GM23338 (cell line): ENCODE results near the gene AP1M2. TPM values are rescaled to one million over a fixed set of nuclear protein-coding genes. Genes with fewer than 3 reads are reported as not detected.
A peak's percentile ranks its signal among the peaks of the same experiment; 100 is the strongest.

ENCODE experiments used
- ATAC-seq: fragments of 200-7000 bp; cut with Tn5 transposase; 3 replicates; pipeline ENCODE4 v1.9.1; 2020
- DNase-seq: peaks from one replicate; pipeline ENCODE4 v3.0.0-alpha.2; 2015; ENCODE audit warnings: low spot score
- H2AFZ ChIP-seq: fragments of 200-600 bp; sonication (generic); 2 replicates; pipeline ENCODE4 v1.8.0; 2016; ENCODE audit warnings: antibody characterized with exemption, mild to moderate bottlenecking, moderate library complexity
- H3F3A ChIP-seq: fragments of 200-600 bp; sonication (generic); replicated peaks from 2 replicates; pipeline ENCODE4 v1.8.0; 2017; ENCODE audit warnings: antibody characterized with exemption, mixed run types, low read depth
- H3K27ac ChIP-seq: fragments of 200-600 bp; sonication (generic); 2 replicates; pipeline ENCODE4 v1.6.1; 2016; ENCODE audit warnings: low read depth
- H3K27me3 ChIP-seq: fragments of 200-600 bp; sonication (generic); 2 replicates; pipeline ENCODE4 v1.8.0; 2016; ENCODE audit warnings: mild to moderate bottlenecking, mixed run types, moderate library complexity; ENCODE audit not compliant: insufficient read depth
- H3K36me3 ChIP-seq: fragments of 200-600 bp; sonication (generic); 2 replicates; pipeline ENCODE4 v1.8.0; 2016; ENCODE audit warnings: mild to moderate bottlenecking; ENCODE audit not compliant: insufficient read depth
- H3K4me1 ChIP-seq: fragments of 200-600 bp; sonication (generic); 2 replicates; pipeline ENCODE4 v1.8.0; 2016; ENCODE audit warnings: mild to moderate bottlenecking, moderate library complexity; ENCODE audit not compliant: insufficient read depth
- H3K4me2 ChIP-seq: fragments of 200-600 bp; sonication (generic); 2 replicates; pipeline ENCODE4 v1.7.1; 2017; ENCODE audit warnings: mixed run types
- H3K4me3 ChIP-seq: fragments of 200-600 bp; sonication (generic); 2 replicates; pipeline ENCODE4 v1.6.1; 2016; ENCODE audit warnings: mixed run types
- H3K79me2 ChIP-seq: fragments of 200-600 bp; sonication (generic); replicated peaks from 2 replicates; pipeline ENCODE4 v1.8.0; 2017; ENCODE audit warnings: mild to moderate bottlenecking; ENCODE audit not compliant: insufficient read depth
- H3K9me2 ChIP-seq: fragments of 200-600 bp; sonication (generic); 2 replicates; pipeline ENCODE4 v1.8.0; 2017; ENCODE audit not compliant: insufficient read depth
- H4K20me1 ChIP-seq: fragments of 200-600 bp; sonication (generic); replicated peaks from 2 replicates; pipeline ENCODE4 v1.8.0; 2017; ENCODE audit warnings: mild to moderate bottlenecking; ENCODE audit not compliant: insufficient read depth
- H3K27ac Mint-ChIP-seq: 2 replicates; pipeline ENCODE4 v1.8.0; 2020; ENCODE audit warnings: inconsistent platforms, mild to moderate bottlenecking, moderate library complexity, mixed read lengths
- H3K27me3 Mint-ChIP-seq: 3 replicates; pipeline ENCODE4 v1.8.0; 2022; ENCODE audit warnings: low read depth, mild to moderate bottlenecking, moderate library complexity, mixed read lengths, inconsistent platforms; ENCODE audit not compliant: insufficient read depth, poor library complexity
- H3K36me3 Mint-ChIP-seq: 3 replicates; pipeline ENCODE4 v1.8.0; 2021; ENCODE audit warnings: low read depth, mild to moderate bottlenecking, inconsistent platforms, moderate library complexity, mixed read lengths
- H3K4me1 Mint-ChIP-seq: 3 replicates; pipeline ENCODE4 v1.8.0; 2020; ENCODE audit warnings: mild to moderate bottlenecking, inconsistent platforms, mixed read lengths
- H3K4me3 Mint-ChIP-seq: 3 replicates; pipeline ENCODE4 v1.8.0; 2021; ENCODE audit warnings: moderate library complexity, mild to moderate bottlenecking, inconsistent platforms, mixed read lengths
- H3K9me3 Mint-ChIP-seq: 3 replicates; pipeline ENCODE4 v1.8.0; 2020; ENCODE audit warnings: moderate library complexity, mild to moderate bottlenecking, inconsistent platforms, mixed read lengths
- CREB1 ChIP-seq: fragments of 250-450 bp; sonication (Bioruptor Pico); IDR thresholded peaks from 2 replicates; pipeline ENCODE4 v1.5.0; 2020; ENCODE audit warnings: low read depth, mild to moderate bottlenecking, moderate library complexity
- JUNB ChIP-seq: IDR thresholded peaks from one replicate; pipeline ENCODE4 v1.6.1; 2016; ENCODE audit warnings: antibody characterized with exemption; ENCODE audit not compliant: unreplicated experiment
- NANOG ChIP-seq: IDR thresholded peaks from 2 replicates; pipeline ENCODE4 v1.6.1; 2016; ENCODE audit warnings: antibody characterized with exemption, borderline replicate concordance
- POLR2AphosphoS5 ChIP-seq: IDR thresholded peaks from 2 replicates; pipeline ENCODE4 v1.6.1; 2016; ENCODE audit warnings: antibody characterized with exemption, low read depth
- STAT1 ChIP-seq: IDR thresholded peaks from one replicate; pipeline ENCODE4 v1.6.1; 2016; ENCODE audit warnings: antibody characterized with exemption; ENCODE audit not compliant: unreplicated experiment
- ZNF114 ChIP-seq: fragments of 250-450 bp; sonication (Bioruptor Pico); IDR thresholded peaks from 2 replicates; pipeline ENCODE4 v1.5.0; 2020; ENCODE audit warnings: mild to moderate bottlenecking, moderate library complexity
- polyA plus RNA-seq: library from polyadenylated mRNA; unstranded; fragments of >200 nt; fragmentation: Nextera tagmentation; extraction: Ambion mirVana; gene quantifications from 2 replicates; pipeline ENCODE4 v1.2.1, GENCODE V29; 2016
- total RNA-seq: library from RNA; depleted of rRNA; stranded (reverse); fragments of >200 nt; shearing (Covaris generic); gene quantifications from 2 replicates; pipeline ENCODE4 v1.2.3, GENCODE V29; 2014
- TF ChIP-seq, protein P1 (sequence below): fragments of 250-450 bp; sonication (Bioruptor Pico); IDR thresholded peaks from 2 replicates; pipeline ENCODE4 v1.5.0; 2020; ENCODE audit warnings: mild to moderate bottlenecking, moderate library complexity
- TF ChIP-seq, protein P2 (sequence below), 2 experiments: fragments of 200-600 bp in 1 of 2; sonication (generic) in 1 of 2; conservative IDR thresholded peaks; 2 replicates each; pipeline versions ENCODE4 v1.5.1 to v1.6.1; 2016 to 2017; ENCODE audit warnings: antibody characterized with exemption in 2 of 2, low read depth in 2 of 2, mild to moderate bottlenecking in 2 of 2, moderate library complexity in 1 of 2

The AP1M2 gene
- total and polyA plus RNA-seq, 2 experiments from 2014 or later: 128 to 165 TPM

DNA sequence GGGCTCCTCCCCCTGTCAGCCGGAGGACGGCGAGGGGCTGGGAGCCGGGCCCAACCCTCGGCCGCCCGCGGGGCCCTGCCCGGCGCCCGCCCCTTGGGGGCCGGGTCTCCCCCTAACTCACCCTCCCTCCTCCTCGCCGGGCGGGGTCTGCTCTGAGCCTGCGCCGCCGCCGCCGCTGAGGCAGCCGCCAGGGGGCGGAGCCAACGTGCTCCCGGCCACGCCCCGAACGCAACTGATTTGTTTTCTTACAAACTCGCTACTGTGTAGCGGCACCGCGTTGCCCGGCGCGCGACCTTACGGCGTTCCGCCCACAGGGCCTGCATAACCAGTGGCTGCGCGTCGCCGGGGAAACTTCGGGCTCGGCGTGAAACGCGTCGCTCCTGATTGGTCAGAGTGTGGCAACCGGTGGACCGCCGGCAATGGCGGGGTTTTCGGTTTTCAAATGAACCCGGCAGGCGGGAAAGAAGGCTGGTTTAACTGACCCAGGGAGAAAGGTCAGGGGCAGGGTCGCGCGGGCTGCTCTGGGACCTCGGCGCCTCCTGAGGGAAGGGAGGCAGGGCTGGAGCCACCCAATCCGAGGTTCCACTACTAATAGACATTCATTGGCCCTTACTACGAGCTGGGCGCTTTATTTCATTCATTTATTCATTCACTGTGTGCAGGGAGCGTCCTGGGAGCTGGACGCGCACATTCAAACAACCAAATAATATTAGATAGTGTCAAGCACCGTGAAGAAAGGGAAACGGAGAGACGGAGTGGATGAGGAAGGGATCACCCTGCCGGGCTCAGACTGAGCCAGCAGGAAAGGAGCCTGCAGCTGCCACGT lies 18.1 kb downstream of the AP1M2 start, which contains the start of gene CDKN2D:
CDKN2D (minus strand) TSS at position 154 of the 826 bp plus-strand sequence. CDS start 326 bp downstream, outside the sequence.
- peaks cover 34% of the 10 kb centered on the region for H3K36me3 Mint-ChIP-seq

More for the DNA sequence above, 18.1 kb downstream of the AP1M2 start, which contains the start of gene CDKN2D:
- no peaks in the 10 kb centered on the region for H3K9me2 ChIP-seq
- peak within 1 kb of the TSS; percentile 98 for H3K27ac ChIP-seq
- peaks cover 5% of the 10 kb centered on the region for H4K20me1 ChIP-seq
- peak within 1 kb of the TSS; percentile 99 for H3K27ac Mint-ChIP-seq
- peaks cover 9% of the 10 kb centered on the region for H3K79me2 ChIP-seq
- H3K9me3 Mint-ChIP-seq: peaks cover 2% of the 10 kb centered on the region; the same call in 2 of the 3 replicates
- H3K4me1 ChIP-seq: peaks cover 23% of the 10 kb centered on the region
- peak within 1 kb of the TSS; percentile 83 for H3K4me3 ChIP-seq
- peaks cover 36% of the 10 kb centered on the region for H3K4me1 Mint-ChIP-seq
- peak within 1 kb of the TSS; percentile 94 for H3K4me3 Mint-ChIP-seq
- H3F3A ChIP-seq: peaks cover 35% of the 10 kb centered on the region
- H3K27me3 Mint-ChIP-seq: peaks cover 30% of the 10 kb centered on the region
- DNase-seq (peak; percentile 100), ATAC-seq (peak; percentile 80)
- TF ChIP-seq NANOG (no peak), JUNB (no peak), STAT1 (no peak), ZNF114 (no peak), CREB1 (peak; percentile 72), POLR2AphosphoS5 (peak; percentile 70)
- TF ChIP-seq, protein P1, sequence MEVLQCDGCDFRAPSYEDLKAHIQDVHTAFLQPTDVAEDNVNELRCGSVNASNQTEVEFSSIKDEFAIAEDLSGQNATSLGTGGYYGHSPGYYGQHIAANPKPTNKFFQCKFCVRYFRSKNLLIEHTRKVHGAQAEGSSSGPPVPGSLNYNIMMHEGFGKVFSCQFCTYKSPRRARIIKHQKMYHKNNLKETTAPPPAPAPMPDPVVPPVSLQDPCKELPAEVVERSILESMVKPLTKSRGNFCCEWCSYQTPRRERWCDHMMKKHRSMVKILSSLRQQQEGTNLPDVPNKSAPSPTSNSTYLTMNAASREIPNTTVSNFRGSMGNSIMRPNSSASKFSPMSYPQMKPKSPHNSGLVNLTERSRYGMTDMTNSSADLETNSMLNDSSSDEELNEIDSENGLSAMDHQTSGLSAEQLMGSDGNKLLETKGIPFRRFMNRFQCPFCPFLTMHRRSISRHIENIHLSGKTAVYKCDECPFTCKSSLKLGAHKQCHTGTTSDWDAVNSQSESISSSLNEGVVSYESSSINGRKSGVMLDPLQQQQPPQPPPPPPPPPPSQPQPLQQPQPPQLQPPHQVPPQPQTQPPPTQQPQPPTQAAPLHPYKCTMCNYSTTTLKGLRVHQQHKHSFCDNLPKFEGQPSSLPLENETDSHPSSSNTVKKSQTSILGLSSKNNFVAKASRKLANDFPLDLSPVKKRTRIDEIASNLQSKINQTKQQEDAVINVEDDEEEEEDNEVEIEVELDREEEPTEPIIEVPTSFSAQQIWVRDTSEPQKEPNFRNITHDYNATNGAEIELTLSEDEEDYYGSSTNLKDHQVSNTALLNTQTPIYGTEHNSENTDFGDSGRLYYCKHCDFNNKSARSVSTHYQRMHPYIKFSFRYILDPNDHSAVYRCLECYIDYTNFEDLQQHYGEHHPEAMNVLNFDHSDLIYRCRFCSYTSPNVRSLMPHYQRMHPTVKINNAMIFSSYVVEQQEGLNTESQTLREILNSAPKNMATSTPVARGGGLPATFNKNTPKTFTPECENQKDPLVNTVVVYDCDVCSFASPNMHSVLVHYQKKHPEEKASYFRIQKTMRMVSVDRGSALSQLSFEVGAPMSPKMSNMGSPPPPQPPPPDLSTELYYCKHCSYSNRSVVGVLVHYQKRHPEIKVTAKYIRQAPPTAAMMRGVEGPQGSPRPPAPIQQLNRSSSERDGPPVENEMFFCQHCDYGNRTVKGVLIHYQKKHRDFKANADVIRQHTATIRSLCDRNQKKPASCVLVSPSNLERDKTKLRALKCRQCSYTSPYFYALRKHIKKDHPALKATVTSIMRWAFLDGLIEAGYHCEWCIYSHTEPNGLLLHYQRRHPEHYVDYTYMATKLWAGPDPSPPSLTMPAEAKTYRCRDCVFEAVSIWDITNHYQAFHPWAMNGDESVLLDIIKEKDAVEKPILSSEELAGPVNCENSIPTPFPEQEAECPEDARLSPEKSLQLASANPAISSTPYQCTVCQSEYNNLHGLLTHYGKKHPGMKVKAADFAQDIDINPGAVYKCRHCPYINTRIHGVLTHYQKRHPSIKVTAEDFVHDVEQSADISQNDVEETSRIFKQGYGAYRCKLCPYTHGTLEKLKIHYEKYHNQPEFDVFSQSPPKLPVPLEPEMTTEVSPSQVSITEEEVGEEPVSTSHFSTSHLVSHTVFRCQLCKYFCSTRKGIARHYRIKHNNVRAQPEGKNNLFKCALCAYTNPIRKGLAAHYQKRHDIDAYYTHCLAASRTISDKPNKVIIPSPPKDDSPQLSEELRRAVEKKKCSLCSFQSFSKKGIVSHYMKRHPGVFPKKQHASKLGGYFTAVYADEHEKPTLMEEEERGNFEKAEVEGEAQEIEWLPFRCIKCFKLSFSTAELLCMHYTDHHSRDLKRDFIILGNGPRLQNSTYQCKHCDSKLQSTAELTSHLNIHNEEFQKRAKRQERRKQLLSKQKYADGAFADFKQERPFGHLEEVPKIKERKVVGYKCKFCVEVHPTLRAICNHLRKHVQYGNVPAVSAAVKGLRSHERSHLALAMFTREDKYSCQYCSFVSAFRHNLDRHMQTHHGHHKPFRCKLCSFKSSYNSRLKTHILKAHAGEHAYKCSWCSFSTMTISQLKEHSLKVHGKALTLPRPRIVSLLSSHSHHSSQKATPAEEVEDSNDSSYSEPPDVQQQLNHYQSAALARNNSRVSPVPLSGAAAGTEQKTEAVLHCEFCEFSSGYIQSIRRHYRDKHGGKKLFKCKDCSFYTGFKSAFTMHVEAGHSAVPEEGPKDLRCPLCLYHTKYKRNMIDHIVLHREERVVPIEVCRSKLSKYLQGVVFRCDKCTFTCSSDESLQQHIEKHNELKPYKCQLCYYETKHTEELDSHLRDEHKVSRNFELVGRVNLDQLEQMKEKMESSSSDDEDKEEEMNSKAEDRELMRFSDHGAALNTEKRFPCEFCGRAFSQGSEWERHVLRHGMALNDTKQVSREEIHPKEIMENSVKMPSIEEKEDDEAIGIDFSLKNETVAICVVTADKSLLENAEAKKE (CRISPR knock-in tag): no peak
- TF ChIP-seq, protein P2, sequence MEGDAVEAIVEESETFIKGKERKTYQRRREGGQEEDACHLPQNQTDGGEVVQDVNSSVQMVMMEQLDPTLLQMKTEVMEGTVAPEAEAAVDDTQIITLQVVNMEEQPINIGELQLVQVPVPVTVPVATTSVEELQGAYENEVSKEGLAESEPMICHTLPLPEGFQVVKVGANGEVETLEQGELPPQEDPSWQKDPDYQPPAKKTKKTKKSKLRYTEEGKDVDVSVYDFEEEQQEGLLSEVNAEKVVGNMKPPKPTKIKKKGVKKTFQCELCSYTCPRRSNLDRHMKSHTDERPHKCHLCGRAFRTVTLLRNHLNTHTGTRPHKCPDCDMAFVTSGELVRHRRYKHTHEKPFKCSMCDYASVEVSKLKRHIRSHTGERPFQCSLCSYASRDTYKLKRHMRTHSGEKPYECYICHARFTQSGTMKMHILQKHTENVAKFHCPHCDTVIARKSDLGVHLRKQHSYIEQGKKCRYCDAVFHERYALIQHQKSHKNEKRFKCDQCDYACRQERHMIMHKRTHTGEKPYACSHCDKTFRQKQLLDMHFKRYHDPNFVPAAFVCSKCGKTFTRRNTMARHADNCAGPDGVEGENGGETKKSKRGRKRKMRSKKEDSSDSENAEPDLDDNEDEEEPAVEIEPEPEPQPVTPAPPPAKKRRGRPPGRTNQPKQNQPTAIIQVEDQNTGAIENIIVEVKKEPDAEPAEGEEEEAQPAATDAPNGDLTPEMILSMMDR (conservative IDR thresholded peaks at IDR 0.05; ENCODE audit: low read depth in 2 of 2): 0 out of 4 replicates have a peak, but pooled peaks of 1 of the 2 experiments have one; percentile 7
- no peaks in the 10 kb centered on the region for H3K27me3 ChIP-seq
- H3K4me2 ChIP-seq: peak within 1 kb of the TSS; percentile 94
- H2AFZ ChIP-seq: peak within 1 kb of the TSS; percentile 83
- H3K36me3 ChIP-seq: no peaks in the 10 kb centered on the region
